AG20443 (cell line): ENCODE measurements around the gene CXCL17.
"Not testable (repeated sequence)": the region's sequence is repeated elsewhere in the genome, so short reads cannot be mapped to it uniquely, and the experiment has no call there.

Experiments
- DNase-seq: peaks from one replicate; pipeline ENCODE4 v3.0.0; 2012; ENCODE audit warnings: low spot score, mixed read lengths

Gene CXCL17

GRCh38 chr19:42465827-42466280 is 23.1 kb upstream of the CXCL17 start:
- DNase-seq, result no peak

- DNase-seq, result no peak
Measured at GRCh38 chr19:42461700-42462324, 19.1 kb upstream of the CXCL17 start.

GRCh38 chr19:42461231-42461630 is 18.5 kb upstream of the CXCL17 start:
- DNase-seq, result not testable (repeated sequence)

GRCh38 chr19:42459926-42460325 is 17.2 kb upstream of the CXCL17 start:
- no peak for DNase-seq

GRCh38 chr19:42455621-42456081 is 12.9 kb upstream of the CXCL17 start:
- no peak for DNase-seq

GRCh38 chr19:42455086-42455485 is 12.3 kb upstream of the CXCL17 start:
- no peak for DNase-seq

- no peak for DNase-seq
Measured at GRCh38 chr19:42452590-42452989, 9.8 kb upstream of the CXCL17 start.

GRCh38 chr19:42450314-42450934 is 7.7 kb upstream of the CXCL17 start:
- peak; percentile 81 for DNase-seq

- DNase-seq, result not testable (repeated sequence)
Measured at GRCh38 chr19:42448306-42448705, 5.6 kb upstream of the CXCL17 start.

- DNase-seq, result no peak
Measured at GRCh38 chr19:42445948-42446347, 3.2 kb upstream of the CXCL17 start.

- no peak for DNase-seq
Measured at GRCh38 chr19:42443944-42444398, 1.2 kb upstream of the CXCL17 start.

GRCh38 chr19:42441049-42441445 is 1.7 kb downstream of the CXCL17 start:
- no peak for DNase-seq

- peak; percentile 90 for DNase-seq
Measured at GRCh38 chr19:42440357-42441048, 2.2 kb downstream of the CXCL17 start.

GRCh38 chr19:42436006-42436405 is 6.7 kb downstream of the CXCL17 start:
- DNase-seq, result no peak

GRCh38 chr19:42435316-42435715 is 7.4 kb downstream of the CXCL17 start:
- no peak for DNase-seq

- peak; percentile 34 for DNase-seq
Measured at GRCh38 chr19:42433503-42434260, 9.1 kb downstream of the CXCL17 start.

GRCh38 chr19:42431486-42431885 is 11.3 kb downstream of the CXCL17 start:
- DNase-seq, result no peak

- DNase-seq, result no peak
Measured at GRCh38 chr19:42428676-42429075, 14.1 kb downstream of the CXCL17 start.

- peak; percentile 35 for DNase-seq
Measured at GRCh38 chr19:42427313-42427712, 15.4 kb downstream of the CXCL17 start, which contains the start of gene LIPE. Gene LIPE (minus strand): TSS chr19:42427388. CDS start chr19:42427149, 239 bp downstream.

- DNase-seq, result no peak
Measured at GRCh38 chr19:42426643-42427042, 16.1 kb downstream of the CXCL17 start.

GRCh38 chr19:42424712-42425131 is 18.0 kb downstream of the CXCL17 start:
- DNase-seq, result peak; percentile 6

GRCh38 chr19:42424345-42424707 is 18.4 kb downstream of the CXCL17 start:
- no peak for DNase-seq
